GM12872 (cell line): ENCODE results near the gene ASCC3.
A peak's percentile ranks its signal among the peaks of the same experiment; 100 is the strongest.

Experiments
- CTCF ChIP-seq: IDR thresholded peaks from 3 replicates; pipeline ENCODE4 v1.5.1; 2011; ENCODE audit warnings: low read depth, mild to moderate bottlenecking, low read length, moderate library complexity; ENCODE audit not compliant: insufficient read depth

The ASCC3 gene

GRCh38 chr6:100485268-100485667 is 395.9 kb downstream of the ASCC3 start:
- TF ChIP-seq CTCF = no peak

- TF ChIP-seq CTCF = no peak
Observed at GRCh38 chr6:100484474-100484873, 396.7 kb downstream of the ASCC3 start.

GRCh38 chr6:100482698-100483097 is 398.4 kb downstream of the ASCC3 start:
- TF ChIP-seq CTCF = no peak

- peak; percentile 64 for TF ChIP-seq CTCF
Observed at GRCh38 chr6:100479179-100480035, 401.7 kb downstream of the ASCC3 start.

GRCh38 chr6:100475554-100476320 is 405.4 kb downstream of the ASCC3 start:
- TF ChIP-seq CTCF = no peak

GRCh38 chr6:100473182-100473581 is 407.9 kb downstream of the ASCC3 start:
- TF ChIP-seq CTCF = no peak

- no peak for TF ChIP-seq CTCF
Observed at GRCh38 chr6:100472674-100473073, 408.5 kb downstream of the ASCC3 start.
